H1 (cell line): ENCODE results near the gene ARHGEF1. TPM values are rescaled to one million over a fixed set of nuclear protein-coding genes. Genes with fewer than 3 reads are reported as not detected.

Experiments
- CTCF ChIA-PET: fragments of 300-600 bp; sonication (Branson Sonifier 250); formaldehyde crosslinking; loops from one replicate; lab custom pipeline; 2021; ENCODE audit not compliant: partially characterized antibody; lab: Charles Lee
- POLR2A ChIA-PET: fragments of 300-600 bp; sonication (Branson Sonifier 250); formaldehyde crosslinking; loops from one replicate; lab custom pipeline; 2021; ENCODE audit warnings: inconsistent platforms; ENCODE audit not compliant: partially characterized antibody; lab: Charles Lee
- DNase-seq, 2 experiments: peaks; one replicate each; pipeline versions ENCODE4 v3.0.0 to v3.0.0-alpha.2; 2010 to 2022; ENCODE audit warnings: low spot score in 2 of 2, low read depth in 1 of 2, mixed read lengths in 1 of 2
- FAIRE-seq: peaks from 2 replicates; lab custom pipeline; 2011; peaks lifted over from hg19 to GRCh38; lab: Jason Lieb, UNC
- H2AFZ ChIP-seq: 2 replicates; pipeline ENCODE4 v1.8.1; 2012; ENCODE audit warnings: low read length, inconsistent platforms
- H2AK5ac ChIP-seq: 2 replicates; pipeline ENCODE4 v1.6.1; 2013; ENCODE audit warnings: low read depth, low read length
- H2BK120ac ChIP-seq: replicated peaks from 2 replicates; pipeline ENCODE3; 2013; ENCODE audit warnings: low read depth, low read length, inconsistent platforms
- H2BK12ac ChIP-seq: 2 replicates; pipeline ENCODE4 v1.6.1; 2013; ENCODE audit warnings: low read depth, low read length
- H2BK15ac ChIP-seq: 2 replicates; pipeline ENCODE4 v1.6.1; 2013; ENCODE audit warnings: low read length
- H2BK20ac ChIP-seq: 2 replicates; pipeline ENCODE4 v1.6.1; 2013; ENCODE audit warnings: low read length
- H2BK5ac ChIP-seq: 2 replicates; pipeline ENCODE4 v1.6.1; 2013; ENCODE audit warnings: low read depth, low read length
- H3K14ac ChIP-seq: 2 replicates; pipeline ENCODE4 v1.6.1; 2013; ENCODE audit warnings: inconsistent platforms; ENCODE audit not compliant: insufficient read length
- H3K18ac ChIP-seq: 2 replicates; pipeline ENCODE4 v1.6.1; 2013; ENCODE audit warnings: low read length; ENCODE audit errors: extremely low read depth
- H3K23ac ChIP-seq: 2 replicates; pipeline ENCODE4 v1.6.1; 2013; ENCODE audit warnings: inconsistent platforms; ENCODE audit not compliant: insufficient read length
- H3K23me2 ChIP-seq: 2 replicates; pipeline ENCODE4 v1.6.1; 2013; ENCODE audit warnings: low read depth, low read length
- H3K27ac ChIP-seq: 2 replicates; pipeline ENCODE4 v1.6.1; 2011; ENCODE audit warnings: low read depth, low read length, inconsistent platforms
- H3K27me3 ChIP-seq, 4 experiments: replicated peaks in 1 of 4; 1 replicate in 1 of 4; 2 replicates in 3 of 4; pipeline versions ENCODE4 v1.6.1 to v1.8.1; 2011 to 2013; ENCODE audit warnings: low read length in 3 of 4, mild to moderate bottlenecking in 3 of 4, inconsistent platforms in 2 of 4, mixed read lengths in 2 of 4, moderate library complexity in 1 of 4; ENCODE audit not compliant: control insufficient read depth in 3 of 4, insufficient read depth in 3 of 4; ENCODE audit errors: extremely low read depth in 1 of 4
- H3K36me3 ChIP-seq, 4 experiments: 2 replicates each; pipeline versions ENCODE4 v1.6.1 to v1.8.1; 2011 to 2013; ENCODE audit warnings: mild to moderate bottlenecking in 4 of 4, low read length in 3 of 4, moderate library complexity in 2 of 4, control low read depth in 1 of 4, inconsistent platforms in 1 of 4; ENCODE audit not compliant: insufficient read depth in 4 of 4, control insufficient read depth in 2 of 4
- H3K4ac ChIP-seq: replicated peaks from 2 replicates; pipeline ENCODE3; 2013; ENCODE audit warnings: low read length, low read depth, mixed read lengths, inconsistent platforms; ENCODE audit not compliant: insufficient read length
- H3K4me1 ChIP-seq, 4 experiments: replicated peaks in 1 of 4; 1 replicate in 1 of 4; 2 replicates in 3 of 4; pipeline versions ENCODE4 v1.6.1 to v1.8.1; 2011 to 2013; ENCODE audit warnings: low read length in 3 of 4, inconsistent platforms in 2 of 4, mixed read lengths in 1 of 4; ENCODE audit not compliant: insufficient read depth in 4 of 4, control insufficient read depth in 3 of 4
- H3K4me2 ChIP-seq, 2 experiments: 2 replicates each; pipeline versions ENCODE4 v1.6.1 to v1.8.1; 2011 to 2013; ENCODE audit warnings: low read depth in 2 of 2, low read length in 2 of 2, control low read depth in 1 of 2, inconsistent platforms in 1 of 2, mild to moderate bottlenecking in 1 of 2; ENCODE audit not compliant: insufficient read depth in 1 of 2
- H3K4me3 ChIP-seq, 4 experiments: fragments of 200-600, 300-600 bp in 1 of 4; sonication (generic), shearing (Covaris generic), sonication (Bioruptor Twin) in 1 of 4; 2 replicates each; pipeline versions ENCODE4 v1.5.1 to v1.8.1; 2011 to 2016; ENCODE audit warnings: low read length in 4 of 4, low read depth in 3 of 4, control low read depth in 2 of 4, inconsistent platforms in 2 of 4, mild to moderate bottlenecking in 2 of 4, mixed read lengths in 1 of 4, moderate library complexity in 1 of 4; ENCODE audit not compliant: insufficient read depth in 2 of 4; ENCODE audit errors: extremely low read depth in 1 of 4
- H3K56ac ChIP-seq: replicated peaks from 2 replicates; pipeline ENCODE3; 2013; ENCODE audit warnings: low read depth, mild to moderate bottlenecking, mixed read lengths, low read length, inconsistent platforms; ENCODE audit not compliant: insufficient read length
- H3K79me1 ChIP-seq: 2 replicates; pipeline ENCODE4 v1.6.1; 2013; ENCODE audit warnings: low read depth, low read length, control low read depth
- H3K79me2 ChIP-seq, 2 experiments: 2 replicates each; pipeline versions ENCODE4 v1.6.1 to v1.8.1; 2012 to 2013; ENCODE audit warnings: low read length in 2 of 2, mild to moderate bottlenecking in 2 of 2, inconsistent platforms in 1 of 2; ENCODE audit not compliant: insufficient read depth in 2 of 2, control insufficient read depth in 1 of 2
- H3K9ac ChIP-seq, 4 experiments: replicated peaks in 1 of 4; 1 replicate in 1 of 4; 2 replicates in 3 of 4; pipeline versions ENCODE4 v1.6.1 to v1.8.1; 2011 to 2013; ENCODE audit warnings: low read depth in 3 of 4, low read length in 3 of 4, control low read depth in 2 of 4, mild to moderate bottlenecking in 2 of 4, moderate library complexity in 2 of 4, inconsistent platforms in 1 of 4; ENCODE audit errors: extremely low read depth in 1 of 4
- H3K9me3 ChIP-seq, 2 experiments: 2 replicates each; pipeline versions ENCODE4 v1.6.1 to v1.8.1; 2012 to 2013; ENCODE audit warnings: mild to moderate bottlenecking in 2 of 2, moderate library complexity in 2 of 2, control low read depth in 1 of 2, inconsistent platforms in 1 of 2, low read depth in 1 of 2, low read length in 1 of 2, mixed read lengths in 1 of 2; ENCODE audit not compliant: insufficient read depth in 2 of 2
- H4K20me1 ChIP-seq, 2 experiments: replicated peaks in 1 of 2; 2 replicates each; pipeline versions ENCODE3 to v1.8.1; 2011 to 2013; ENCODE audit warnings: inconsistent platforms in 2 of 2, low read length in 2 of 2, mild to moderate bottlenecking in 1 of 2; ENCODE audit not compliant: insufficient read depth in 2 of 2, control insufficient read depth in 1 of 2
- H4K5ac ChIP-seq: 2 replicates; pipeline ENCODE4 v1.6.1; 2013; ENCODE audit warnings: low read length, low read depth, mixed read lengths, inconsistent platforms; ENCODE audit not compliant: insufficient read length
- H4K8ac ChIP-seq: 2 replicates; pipeline ENCODE4 v1.8.0; 2013; ENCODE audit warnings: mild to moderate bottlenecking, moderate library complexity, low read length, inconsistent platforms; ENCODE audit not compliant: insufficient read depth; ENCODE audit errors: extremely low read depth
- H4K91ac ChIP-seq: replicated peaks from 2 replicates; pipeline ENCODE3; 2013; ENCODE audit warnings: low read length, mixed read lengths, inconsistent platforms; ENCODE audit not compliant: insufficient read length
- ATF3 ChIP-seq: IDR thresholded peaks from 2 replicates; pipeline ENCODE4 v1.6.1; 2011; ENCODE audit warnings: low read depth, mild to moderate bottlenecking, low read length; ENCODE audit not compliant: insufficient read depth
- BRCA1 ChIP-seq: IDR thresholded peaks from 2 replicates; pipeline ENCODE4 v1.6.1; 2012; ENCODE audit warnings: low read depth, low read length, improper control_type of control experiment
- CBX5 ChIP-seq: fragments of 300-800, 300-1000 bp; sonication (generic); IDR thresholded peaks from 2 replicates; pipeline ENCODE4 v1.7.1; 2016; ENCODE audit warnings: antibody characterized with exemption, low read length, low read depth
- CHD1 ChIP-seq: IDR thresholded peaks from 2 replicates; pipeline ENCODE4 v1.6.1; 2012; ENCODE audit warnings: low read depth, low read length, improper control_type of control experiment
- EGR1 ChIP-seq: IDR thresholded peaks from 2 replicates; pipeline ENCODE4 v1.6.1; 2011; ENCODE audit warnings: low read depth, low read length, borderline replicate concordance
- GABPA ChIP-seq: IDR thresholded peaks from 2 replicates; pipeline ENCODE4 v1.6.1; 2011; ENCODE audit warnings: mild to moderate bottlenecking, low read length, moderate library complexity, borderline replicate concordance; ENCODE audit not compliant: insufficient read depth
- HDAC6 ChIP-seq: IDR thresholded peaks from one replicate; pipeline ENCODE4 v1.7.1; 2012; ENCODE audit warnings: low read depth, mild to moderate bottlenecking, inconsistent platforms, low read length, moderate library complexity
- JUN ChIP-seq: IDR thresholded peaks from 2 replicates; pipeline ENCODE4 v1.6.1; 2011; ENCODE audit warnings: low read depth, mild to moderate bottlenecking, improper control_type of control experiment, low read length
- JUND ChIP-seq: IDR thresholded peaks from 2 replicates; pipeline ENCODE4 v1.6.1; 2011; ENCODE audit warnings: mild to moderate bottlenecking, improper control_type of control experiment, low read length
- KDM4A ChIP-seq: IDR thresholded peaks from one replicate; pipeline ENCODE4 v1.7.1; 2012; ENCODE audit warnings: low read depth, mild to moderate bottlenecking, moderate library complexity, low read length, inconsistent platforms; ENCODE audit not compliant: severe bottlenecking
- MAFK ChIP-seq: IDR thresholded peaks from 2 replicates; pipeline ENCODE4 v1.6.1; 2012; ENCODE audit warnings: low read depth, mild to moderate bottlenecking, improper control_type of control experiment, low read length
- RAD21 ChIP-seq, 2 experiments: IDR thresholded peaks in 1 of 2; conservative IDR thresholded peaks in 1 of 2; 2 replicates each; pipeline ENCODE4 v1.6.1; 2011; ENCODE audit warnings: low read depth in 2 of 2, low read length in 2 of 2, improper control_type of control experiment in 1 of 2, inconsistent platforms in 1 of 2, mild to moderate bottlenecking in 1 of 2, moderate library complexity in 1 of 2
- SP4 ChIP-seq: IDR thresholded peaks from 2 replicates; pipeline ENCODE4 v1.6.1; 2012; ENCODE audit warnings: low read length, inconsistent platforms
- WGBS, 2 experiments: shearing (Covaris generic) in 1 of 2; methylation state at CpG; one replicate each; pipeline versions ENCODE4 v1.1.6 to v1.1.7; 2013 to 2015; ENCODE audit warnings: low lambda C conversion rate in 2 of 2, mixed read lengths in 2 of 2, inconsistent platforms in 1 of 2, low coverage in 1 of 2, missing lambda C conversion rate in 1 of 2; ENCODE audit not compliant: insufficient replicate concordance in 2 of 2, insufficient coverage in 1 of 2, insufficient read length in 1 of 2; ENCODE audit errors: extremely low coverage in 1 of 2, missing lambda C conversion rate in 1 of 2; 5-methylcytosine and 5-hydroxymethylcytosine counted together
- polyA plus RNA-seq, 7 experiments: library from polyadenylated mRNA; depleted of rRNA in 3 of 7; stranded (reverse) in 5 of 7; unstranded in 2 of 7; fragments of >200 nt in 5 of 7; fragments of 200-250 nt in 2 of 7; gene quantifications; 1 replicate in 5 of 7; 2 replicates in 1 of 7; 4 replicates in 1 of 7; pipeline versions ENCODE4 v1.2.1 to v1.2.3, GENCODE V29; 2011 to 2013; ENCODE audit warnings: missing spikeins in 2 of 7, mixed read lengths in 2 of 7
- total RNA-seq: library from RNA; stranded (reverse); fragmentation: NEBNext Ultra II Directional; extraction: Animal tissue kit (Norgen Biotek cat#: 25700); gene quantifications from 2 replicates; pipeline ENCODE4 v1.2.1, GENCODE V29; 2021

ARHGEF1 gene
- total and polyA plus RNA-seq, 2 of the 8 experiments (the other 6 are each of a cell fraction or from before 2014, with no cell fraction given) = 23.0 to 49.0 TPM

GRCh38 chr19:41901707-41902360 lies 18.9 kb downstream of the ARHGEF1 start:
- Histone ChIP-seq H3K36me3 (peaks cover 6 to 17% (median 16%) of the 10 kb centered on the region in 4 experiments), H4K91ac (no peak overlapping the region)
- POLR2A ChIA-PET = interaction anchor here (0.8 to 13.1 kb wide), 3 partner anchors 10 to 34 kb away, joined by 4 to 167 read pairs (median 20); no protein-coding TSS in a partner anchor

More at GRCh38 chr19:41901707-41902360, 18.9 kb downstream of the ARHGEF1 start:
- no peaks in the 10 kb centered on the region; a peak in 1 of 7 replicates for H3K4me1 ChIP-seq
- FAIRE-seq (no peak), DNase-seq (no peak)
- WGBS, 2 experiments = 95% methylated on average over 17 of the region's 21 CpGs; no CpG with 5 or more reads in 1 of the 2 experiments
- peaks cover 2% of the 10 kb centered on the region; the same call in 1 of the 2 replicates for H3K23me2 ChIP-seq
- TF ChIP-seq CHD1 (no peak), BRCA1 (no peak), JUND (no peak), SP4 (no peak), JUN (no peak), ATF3 (no peak), HDAC6 (no peak), GABPA (no peak), MAFK (no peak), EGR1 (no peak), KDM4A (no peak), RAD21 (IDR thresholded peaks at IDR 0.05 in 1 of 2, conservative IDR thresholded peaks at IDR 0.05 in 1 of 2; ENCODE audit: low read depth in 2 of 2, low read length in 2 of 2) (no peak), CBX5 (no peak)
- no peak overlapping the region for H3K9ac ChIP-seq
- H2BK5ac ChIP-seq = no peak overlapping the region
- H2BK15ac ChIP-seq = no peak overlapping the region
- no peaks in the 10 kb centered on the region for H3K27me3 ChIP-seq
- no peak overlapping the region for H2BK20ac ChIP-seq
- peaks cover 0 to 7% of the 10 kb centered on the region in 2 experiments for H4K20me1 ChIP-seq
- H3K4ac ChIP-seq = no peak overlapping the region
- H3K14ac ChIP-seq = no peak overlapping the region
- H3K9me3 ChIP-seq = no peaks in the 10 kb centered on the region
- CTCF ChIA-PET = interaction anchor here (0.7 to 2.7 kb wide), 16 partner anchors 10 to 453 kb away, joined by 3 to 12 read pairs (median 4); no protein-coding TSS in a partner anchor
- H2BK12ac ChIP-seq = no peak overlapping the region
- H3K18ac ChIP-seq = no peak overlapping the region
- no peak overlapping the region for H4K8ac ChIP-seq
- no peak overlapping the region for H3K23ac ChIP-seq
- no peak overlapping the region for H3K56ac ChIP-seq
- no peak overlapping the region for H3K27ac ChIP-seq
- H3K4me2 ChIP-seq = no peak overlapping the region
- no peak overlapping the region for H4K5ac ChIP-seq
- H3K79me2 ChIP-seq = no peaks in the 10 kb centered on the region
- no peak overlapping the region for H2AFZ ChIP-seq
- no peaks in the 10 kb centered on the region for H3K79me1 ChIP-seq
- no peak overlapping the region for H2AK5ac ChIP-seq
- H3K4me3 ChIP-seq = no peak overlapping the region
- no peak overlapping the region for H2BK120ac ChIP-seq
